SU-DHL-6 (cell line): ENCODE measurements around the gene ALKBH4.

Experiments used
- CTCF ChIP-seq: fragments of 200-600 bp; sonication (generic); IDR thresholded peaks from one replicate; pipeline ENCODE4 v1.5.1; 2017; ENCODE audit warnings: antibody characterized with exemption, mild to moderate bottlenecking, low read length, moderate library complexity; ENCODE audit not compliant: insufficient read depth, poor library complexity, severe bottlenecking
- EZH2phosphoT487 ChIP-seq: fragments of 200-600 bp; sonication (generic), shearing (Covaris generic); conservative IDR thresholded peaks from 2 replicates; pipeline ENCODE4 v1.6.1; 2018; ENCODE audit warnings: mild to moderate bottlenecking, antibody characterized with exemption, low read length, moderate library complexity, mixed read lengths

- TF ChIP-seq CTCF: no peak
- no peak for TF ChIP-seq EZH2phosphoT487
These were observed 1.4 kb upstream of the ALKBH4 start for GRCh38 chr7:102466097-102466496.
